Cardiac fibroblast (primary cell): ENCODE results near the gene CARD10.
A peak's percentile ranks its signal among the peaks of the same experiment; 100 is the strongest.

Experiments used
- DNase-seq, 2 donors: peaks; one replicate each; pipeline versions ENCODE4 v3.0.0 to v3.0.0-alpha.2; 2010; ENCODE audit warnings: low read depth in 2 of 2
- H3K4me3 ChIP-seq, 2 donors: replicated peaks in 1 of 2; 1 replicate in 1 of 2; 2 replicates in 1 of 2; pipeline ENCODE4 v1.5.1; 2011; ENCODE audit warnings: low read depth in 2 of 2, low read length in 2 of 2, mild to moderate bottlenecking in 2 of 2, moderate library complexity in 1 of 2
- CTCF ChIP-seq: IDR thresholded peaks from one replicate; pipeline ENCODE4 v1.5.1; 2011; ENCODE audit warnings: low read depth, mild to moderate bottlenecking, low read length, inconsistent platforms

Gene CARD10

GRCh38 chr22:37565830-37566229, 46.6 kb upstream of the CARD10 start:
- no peak for DNase-seq
- TF ChIP-seq CTCF, result no peak

GRCh38 chr22:37564111-37564711, 45.0 kb upstream of the CARD10 start:
- H3K4me3 ChIP-seq, result peak overlapping the region; percentile 11 to 35
- peak; percentile 6 for TF ChIP-seq CTCF
- DNase-seq, result peak; percentile 51 to 93

More at GRCh38 chr22:37565830-37566229, 46.6 kb upstream of the CARD10 start:
- no peak overlapping the region for H3K4me3 ChIP-seq

- peak overlapping the region; percentile 11 to 35 for H3K4me3 ChIP-seq
- TF ChIP-seq CTCF, result no peak
Observed at GRCh38 chr22:37563153-37564081, 44.2 kb upstream of the CARD10 start.

GRCh38 chr22:37562049-37562875, 43.0 kb upstream of the CARD10 start:
- no peak for DNase-seq
- TF ChIP-seq CTCF, result no peak
- H3K4me3 ChIP-seq, result peak overlapping the region; percentile 79 to 88

More at GRCh38 chr22:37563153-37564081, 44.2 kb upstream of the CARD10 start:
- peak; percentile 96 to 97 for DNase-seq

GRCh38 chr22:37561212-37562048, 42.2 kb upstream of the CARD10 start:
- DNase-seq, result peak; percentile 93
- peak overlapping the region; percentile 79 to 88 for H3K4me3 ChIP-seq
- TF ChIP-seq CTCF, result peak; percentile 89
